GM21526 (cell line): Measurements from ENCODE around the gene GNRHR.
"Not testable (repeated sequence)": the region's sequence is repeated elsewhere in the genome, so short reads cannot be mapped to it uniquely, and the experiment has no call there.

Source experiments
- ATAC-seq: cut with Tn5 transposase; IDR thresholded peaks from one replicate; pipeline ENCODE4 v1.9.1; 2021; ENCODE audit warnings: moderate library complexity; ENCODE audit not compliant: unreplicated experiment, low FRiP score

GNRHR gene

DNA sequence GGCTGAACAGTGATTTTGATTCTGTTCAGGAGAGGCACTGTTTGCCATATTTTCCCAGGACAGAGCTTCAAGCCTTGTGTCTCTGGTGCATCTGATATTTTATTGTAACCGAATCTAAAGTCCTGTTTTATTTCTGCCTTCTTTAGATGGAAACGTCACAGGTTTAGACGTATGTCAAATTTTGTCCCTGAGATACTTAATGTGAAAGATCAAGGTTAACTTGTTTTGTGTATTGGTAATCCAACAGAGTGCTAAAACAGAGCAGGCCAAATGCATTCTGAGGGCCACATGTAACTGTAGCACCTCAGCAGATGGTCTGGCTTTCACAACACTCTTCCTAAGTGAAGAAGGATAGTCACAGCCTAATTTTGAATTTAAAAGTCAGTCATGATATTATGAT, at the start of gene GNRHR:
TSS of gene GNRHR (minus strand) at position 101 of the 400 bp plus-strand sequence. CDS start at position 48, 53 bp downstream.
- no peak for ATAC-seq

DNA sequence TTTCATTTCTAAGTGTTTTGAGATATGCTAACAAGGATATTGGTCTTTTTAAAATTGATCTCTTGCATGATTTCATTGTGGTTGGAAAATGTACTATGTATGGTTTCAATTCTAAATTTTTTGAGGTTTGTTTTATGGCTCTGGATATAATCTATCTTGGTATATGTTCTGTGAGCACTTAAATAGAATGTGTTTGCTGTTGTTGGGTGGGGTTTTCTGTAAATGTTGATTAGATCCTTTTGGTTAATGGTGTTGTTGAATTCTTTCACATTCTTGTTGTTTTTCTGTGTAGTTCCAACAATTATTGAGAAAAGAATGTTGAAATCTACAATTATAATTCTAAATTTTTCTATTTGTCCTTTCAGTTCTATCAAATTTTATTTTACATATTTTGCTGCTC, 42.6 kb upstream of the GNRHR start:
- ATAC-seq = no peak

DNA sequence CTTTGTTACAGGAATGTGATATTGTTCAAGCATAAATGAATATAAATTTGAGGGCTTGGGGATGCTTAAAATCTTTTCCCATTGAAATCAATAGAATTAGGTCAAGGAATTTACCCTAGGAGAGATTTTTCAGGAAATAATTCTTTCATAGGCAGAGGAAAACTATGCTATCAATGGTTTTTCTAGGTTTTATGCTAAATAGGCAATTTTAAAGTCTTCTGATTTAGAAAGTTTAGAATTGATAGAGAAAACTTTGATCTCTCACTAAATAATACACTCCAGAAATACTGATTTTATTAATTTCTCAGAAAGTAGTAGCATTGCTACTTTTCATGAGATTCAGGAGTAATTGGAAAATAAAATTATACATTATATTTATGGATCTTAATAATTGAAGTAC, 36.5 kb upstream of the GNRHR start:
- ATAC-seq = no peak

GRCh38 chr4:67787311-67787710, 33.1 kb upstream of the GNRHR start:
- no peak for ATAC-seq

- no peak for ATAC-seq
Measured at GRCh38 chr4:67785528-67785927, 31.3 kb upstream of the GNRHR start.

DNA sequence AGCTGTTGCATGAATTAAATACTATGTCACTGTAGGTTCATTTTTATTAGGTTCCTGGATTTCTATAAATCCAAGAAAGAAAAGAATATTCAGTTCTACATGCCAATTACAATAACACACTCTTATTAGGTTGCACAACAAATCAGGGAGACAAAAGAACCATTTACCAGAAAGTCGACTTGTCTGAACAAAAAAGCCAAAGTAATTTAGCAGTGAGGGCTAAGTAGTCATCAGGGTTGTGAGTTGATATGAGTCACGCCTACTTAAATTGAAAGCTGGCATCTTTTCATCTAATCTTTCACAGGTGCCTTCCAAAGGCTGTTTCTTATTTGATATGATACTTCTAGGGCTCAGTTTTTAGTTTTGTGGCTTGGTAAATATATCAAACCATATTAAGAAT, 25.4 kb upstream of the GNRHR start:
- ATAC-seq = no peak

GRCh38 chr4:67776746-67777145, 22.6 kb upstream of the GNRHR start:
- ATAC-seq = no peak

DNA sequence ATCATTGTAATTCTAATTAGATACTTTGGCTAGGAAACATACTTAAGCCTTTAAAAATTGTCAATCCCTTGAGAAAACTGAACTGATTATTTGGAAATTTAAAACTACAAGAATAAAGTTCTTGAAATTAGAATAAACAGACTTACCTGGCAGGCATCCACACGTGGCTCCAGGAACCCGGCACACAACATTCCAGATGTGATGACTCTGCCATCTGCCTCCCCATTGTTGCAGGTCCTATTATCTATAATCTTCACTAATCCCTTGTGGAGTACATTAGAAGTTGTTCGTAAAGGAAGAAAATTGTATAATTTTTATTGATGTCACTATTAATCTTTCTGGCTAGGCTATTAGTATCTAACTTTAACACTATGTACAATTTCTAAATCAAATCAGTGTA, 16.2 kb upstream of the GNRHR start:
- ATAC-seq = no peak

DNA sequence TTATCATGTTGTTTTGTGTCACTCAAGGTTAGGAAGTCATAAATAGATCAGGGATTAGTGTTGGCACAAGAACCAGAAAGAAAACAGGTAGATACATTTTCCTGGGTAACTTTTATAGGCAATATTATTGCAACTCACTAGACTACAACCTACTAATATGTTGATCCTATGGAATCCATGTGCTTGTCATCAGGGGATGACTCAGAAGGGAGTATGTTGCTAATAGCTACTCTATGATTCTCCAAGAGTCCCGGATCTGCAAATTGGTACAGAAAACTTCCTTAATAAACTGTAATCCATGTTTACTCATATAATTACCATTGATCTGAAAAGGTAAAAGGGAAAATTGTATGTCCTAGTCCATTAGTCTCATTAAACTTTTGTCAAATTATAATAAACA, 11.7 kb upstream of the GNRHR start:
- ATAC-seq = no peak

DNA sequence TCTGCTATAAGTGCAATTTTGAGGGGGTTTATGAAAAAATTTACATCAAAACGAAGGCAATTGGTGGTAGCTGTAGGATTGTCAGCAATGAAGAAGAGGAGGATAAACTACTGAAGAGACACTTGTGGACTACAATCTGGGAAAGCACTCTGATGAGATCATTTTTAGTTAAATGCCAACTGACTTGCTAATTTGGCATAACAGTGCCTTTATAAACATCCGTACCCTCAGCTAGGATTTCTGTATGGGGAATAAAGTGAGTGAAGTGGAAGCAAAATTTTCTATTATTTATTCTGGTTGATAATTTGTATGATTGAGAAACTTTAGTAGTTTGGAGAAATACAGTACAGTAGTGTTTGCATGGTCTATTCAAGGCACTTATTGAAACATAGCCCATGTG, 11.2 kb upstream of the GNRHR start:
- no peak for ATAC-seq

GRCh38 chr4:67764183-67764582, 10.0 kb upstream of the GNRHR start:
- ATAC-seq = no peak

DNA sequence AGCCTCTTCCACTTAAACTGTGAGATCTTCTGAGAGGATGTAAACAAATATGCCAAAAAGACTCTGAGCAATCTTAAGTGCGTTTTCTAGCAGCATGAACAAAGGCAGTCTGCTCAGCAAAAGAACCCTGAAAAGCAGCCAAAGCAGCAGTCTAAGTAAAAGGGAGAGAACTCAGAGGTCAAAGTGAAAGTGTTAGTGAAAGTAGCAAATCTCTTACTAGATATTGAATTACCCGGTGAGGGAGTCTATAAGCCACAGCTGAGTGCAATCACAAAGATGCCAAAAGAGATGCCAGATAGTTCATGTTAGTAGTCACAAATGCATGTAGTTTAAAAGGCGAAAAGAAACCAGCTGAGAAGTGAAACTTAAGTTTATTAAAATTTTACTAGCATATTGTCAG, 7.9 kb upstream of the GNRHR start:
- ATAC-seq = peak; percentile 100

DNA sequence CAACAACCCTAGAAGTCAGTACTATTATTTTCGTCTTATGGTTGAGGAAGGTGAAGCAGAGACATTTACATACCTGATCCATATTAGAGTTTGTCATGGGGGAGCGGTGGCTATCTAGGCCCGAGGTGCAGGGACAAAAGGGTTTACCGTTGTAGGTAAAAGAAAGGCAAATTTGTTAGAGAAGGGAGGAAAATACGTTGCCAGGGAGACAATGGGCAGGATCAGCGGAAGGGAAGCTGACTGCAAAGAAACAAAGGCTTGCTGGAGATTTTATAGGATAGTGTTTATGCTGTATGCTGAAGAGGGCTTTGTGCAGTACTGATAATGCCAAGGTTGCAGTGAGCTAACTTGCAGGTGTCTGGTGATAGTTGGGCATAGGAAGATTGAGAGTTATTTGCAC, 2.8 kb upstream of the GNRHR start:
- ATAC-seq = not testable (repeated sequence)

GRCh38 chr4:67755974-67756373, 1.8 kb upstream of the GNRHR start:
- no peak for ATAC-seq

GRCh38 chr4:67751260-67751659, 2.9 kb downstream of the GNRHR start:
- no peak for ATAC-seq

DNA sequence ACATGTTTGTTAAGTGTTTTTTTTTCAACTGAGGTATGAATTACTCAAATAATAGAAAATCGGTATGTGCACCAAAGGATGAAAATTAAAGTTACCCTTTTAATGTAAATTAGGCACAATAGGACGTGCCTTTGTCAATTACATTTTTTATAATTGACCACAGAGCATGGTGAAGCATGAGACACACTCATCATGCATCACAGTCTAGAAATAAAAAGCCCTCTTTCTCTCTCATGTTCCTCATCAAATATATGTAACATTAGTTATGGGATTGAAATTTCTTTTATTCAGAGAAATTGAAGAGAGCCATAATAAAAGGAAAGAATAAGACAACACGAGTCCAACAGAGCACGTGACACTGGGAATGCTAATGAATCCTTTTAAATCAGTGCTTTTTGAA, 3.5 kb downstream of the GNRHR start:
- no peak for ATAC-seq

DNA sequence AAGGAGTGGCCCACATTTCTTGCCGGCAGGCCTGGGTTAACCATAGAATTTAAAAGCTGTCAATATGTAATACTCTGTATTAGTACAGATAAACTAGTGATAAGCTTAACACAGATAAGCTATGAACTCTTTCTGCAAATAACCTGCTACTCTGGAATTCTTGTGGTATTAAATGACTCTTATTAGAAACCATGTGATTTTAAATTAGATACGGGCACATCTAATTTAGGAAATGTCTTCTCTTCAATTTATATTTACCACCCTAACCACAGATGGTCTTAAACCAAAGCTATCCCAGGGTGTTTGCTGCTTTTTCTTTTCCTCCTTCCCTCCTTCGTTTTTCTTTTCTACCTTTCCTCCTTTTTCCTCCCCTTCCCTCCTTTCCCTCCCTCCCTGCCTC, 4.9 kb downstream of the GNRHR start:
- no peak for ATAC-seq

GRCh38 chr4:67746797-67747495, 7.2 kb downstream of the GNRHR start:
- ATAC-seq = peak; percentile 53

DNA sequence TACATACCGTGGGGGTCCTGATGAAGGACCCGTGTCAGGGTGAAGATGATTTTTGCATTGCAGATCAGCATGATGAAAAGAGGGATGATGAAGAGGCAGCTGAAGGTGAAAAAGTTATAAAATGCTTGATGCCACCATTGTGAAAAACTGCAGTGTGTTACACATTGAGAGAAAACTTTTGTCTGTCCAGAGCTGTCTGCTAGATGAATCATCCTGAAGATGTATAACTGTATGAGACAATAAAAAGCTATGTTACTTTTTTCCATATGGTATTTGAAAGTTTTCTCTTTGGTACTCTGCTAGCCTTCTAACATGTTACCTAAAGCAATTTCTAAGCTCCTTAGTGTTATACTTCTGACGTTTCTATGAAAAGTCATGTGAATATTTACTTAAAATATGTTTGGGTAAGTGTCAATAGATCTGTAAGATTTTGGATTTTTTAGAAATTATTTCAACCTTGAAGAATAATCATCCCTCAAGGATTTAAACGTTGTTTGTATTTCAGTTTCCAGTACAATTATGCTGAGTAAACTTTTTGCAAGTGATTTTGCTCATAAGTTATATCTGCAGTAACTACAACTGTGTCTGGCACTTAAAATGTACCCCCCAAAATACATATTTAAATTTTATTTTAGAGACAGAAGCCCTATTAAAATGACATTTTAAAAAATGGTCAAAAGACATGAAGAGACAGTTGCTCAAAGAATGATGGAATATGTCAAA, 9.5 kb downstream of the GNRHR start:
- no peak for ATAC-seq

DNA sequence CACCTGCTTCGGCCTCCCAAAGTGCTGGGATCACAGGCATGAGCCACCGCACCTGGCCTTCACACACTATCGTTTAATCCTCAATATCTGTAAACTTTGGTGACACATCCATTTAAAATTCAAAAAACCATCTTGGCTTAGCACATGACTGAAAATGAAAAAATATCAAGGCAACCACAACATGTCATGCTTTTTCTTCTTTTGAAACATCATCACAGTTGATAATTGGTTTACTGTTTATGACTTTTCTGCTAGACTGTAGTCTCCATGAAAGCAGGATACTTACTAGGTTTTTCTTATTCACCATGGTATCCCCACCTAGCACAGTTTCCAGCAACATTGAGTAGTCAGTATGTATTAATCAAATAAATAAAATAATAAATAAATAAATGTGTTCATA, 11.0 kb downstream of the GNRHR start:
- no peak for ATAC-seq

DNA sequence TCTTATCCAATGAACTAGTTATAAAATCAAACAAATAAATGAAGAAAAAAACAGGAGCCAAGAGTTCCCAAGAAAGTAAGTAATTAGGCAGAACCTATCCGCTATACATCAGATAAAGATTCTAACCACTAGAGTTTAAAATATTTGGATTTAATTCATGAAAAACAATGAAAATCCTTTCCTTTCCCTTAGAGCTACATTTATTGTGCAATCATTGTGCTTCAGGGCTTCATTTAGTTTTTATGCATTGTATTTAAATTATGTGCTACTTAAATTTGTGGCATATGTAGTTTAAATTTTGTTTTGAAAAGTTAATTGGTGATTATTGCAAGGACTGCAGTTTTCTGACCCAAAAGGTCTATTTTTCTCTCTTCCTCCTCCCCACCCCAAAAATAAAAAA, 17.9 kb downstream of the GNRHR start:
- no peak for ATAC-seq

- no peak for ATAC-seq
Measured at GRCh38 chr4:67735325-67735724, 18.9 kb downstream of the GNRHR start.
